Measurements from ENCODE around the gene SORBS2. TPM values are rescaled to one million over a fixed set of nuclear protein-coding genes. Genes with fewer than 3 reads are reported as not detected.

The SORBS2 gene
- total and polyA plus RNA-seq, 3 donors from 2014 or later = 20.2 to 47.7 (median 26.0) TPM

- Histone ChIP-seq H3K9me3 (no peaks in the 10 kb centered on the region), H3K27ac (peak overlapping the region; percentile 51 to 53), H3K36me3 (ENCODE audit: low read depth, missing control alignments) (no peaks in the 10 kb centered on the region), H3K4me3 (no peak overlapping the region), H3K4me1 (peaks cover 8% of the 10 kb centered on the region), H3K27me3 (no peaks in the 10 kb centered on the region)
- intact Hi-C loops (cut with DNase I; ENCODE audit: low total_unique reads) = no loop called here
- no peak for DNase-seq
- 55 to 66% methylated on average over 8 of the region's 8 CpGs for WGBS, 2 donors
- TF ChIP-seq CTCF (IDR thresholded peaks at IDR 0.05) (no peak), POLR2A (IDR thresholded peaks at IDR 0.05) (no peak)
These were observed 234.7 kb downstream of the SORBS2 start for GRCh38 chr4:185576962-185577950.

DNA sequence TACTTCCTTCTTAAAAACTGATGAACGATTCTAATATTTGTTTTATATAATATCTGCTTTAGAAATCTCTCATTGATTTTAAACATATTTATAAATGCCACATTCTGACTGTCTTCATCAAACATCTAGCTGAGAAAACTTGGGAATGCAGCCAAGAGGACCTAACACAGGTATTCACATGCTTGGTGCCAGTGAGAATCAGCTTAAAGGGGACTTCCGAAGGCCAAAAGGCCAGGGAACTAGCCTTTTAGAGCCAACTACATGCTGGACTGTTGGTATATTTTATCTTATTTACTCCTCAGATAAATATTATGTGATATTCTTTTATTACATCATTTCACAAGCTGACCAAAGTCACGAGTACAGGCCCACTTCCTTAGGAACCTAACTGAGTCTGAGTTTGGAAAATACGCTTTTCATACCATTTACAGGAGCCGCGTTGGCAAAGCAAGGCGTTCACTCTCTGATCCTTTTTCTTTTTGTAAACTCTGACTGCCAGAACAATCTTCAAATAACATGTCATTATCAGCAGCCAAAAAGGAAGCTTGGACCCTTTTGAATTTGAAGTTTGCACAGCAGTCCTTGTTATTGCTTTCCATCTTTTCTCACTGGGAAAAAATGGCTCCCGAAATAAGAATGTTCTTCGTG, 235.6 kb downstream of the SORBS2 start:
- WGBS, 2 donors = 72 to 83% methylated on average over 9 of the region's 9 CpGs
- H3K27me3 ChIP-seq = no peaks in the 10 kb centered on the region
- no peak overlapping the region for H3K4me3 ChIP-seq
- peaks cover 8% of the 10 kb centered on the region for H3K4me1 ChIP-seq
- H3K36me3 ChIP-seq (ENCODE audit: low read depth, missing control alignments) = no peaks in the 10 kb centered on the region
- TF ChIP-seq CTCF (IDR thresholded peaks at IDR 0.05) (no peak), POLR2A (IDR thresholded peaks at IDR 0.05) (no peak)
- no peak overlapping the region for H3K27ac ChIP-seq
- no peak for DNase-seq
- intact Hi-C loops (cut with DNase I; ENCODE audit: low total_unique reads) = no loop called here
- no peaks in the 10 kb centered on the region for H3K9me3 ChIP-seq

DNA sequence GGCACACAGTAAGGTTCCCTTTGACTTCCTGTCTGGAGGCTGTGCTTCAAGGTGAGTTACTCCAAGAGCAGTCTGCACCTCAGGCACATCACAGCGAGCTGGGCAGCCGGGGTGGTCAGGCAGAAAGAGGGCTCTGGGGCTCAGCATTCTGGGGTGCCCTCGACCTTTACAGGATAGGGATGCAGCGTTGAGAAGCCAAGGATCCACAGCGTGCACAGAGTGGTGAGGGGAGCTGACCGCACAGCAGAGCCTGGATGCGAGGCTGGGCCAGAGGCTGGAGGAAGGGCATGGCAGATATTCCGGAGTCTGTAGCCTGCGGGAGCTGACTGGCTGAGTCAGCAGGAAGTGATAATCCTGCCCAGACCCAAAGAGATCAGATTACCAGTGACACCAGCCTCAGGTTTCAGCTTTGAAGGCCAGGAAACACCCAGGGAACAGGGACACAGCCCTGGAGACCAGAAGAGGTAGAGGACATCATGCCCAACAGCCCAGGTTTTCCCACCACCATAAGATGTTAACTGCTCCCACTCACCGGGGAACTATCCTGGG, 238.3 kb downstream of the SORBS2 start:
- H3K4me1 ChIP-seq = peaks cover 8% of the 10 kb centered on the region
- intact Hi-C loops (cut with DNase I; ENCODE audit: low total_unique reads) = no loop called here

GRCh38 chr4:185570727-185571126, 241.3 kb downstream of the SORBS2 start:
- Histone ChIP-seq H3K27me3 (no peaks in the 10 kb centered on the region), H3K9me3 (no peaks in the 10 kb centered on the region), H3K36me3 (ENCODE audit: low read depth, missing control alignments) (no peaks in the 10 kb centered on the region), H3K4me3 (no peak overlapping the region), H3K27ac (no peak overlapping the region), H3K4me1 (peaks cover 20% of the 10 kb centered on the region)
- 85 to 90% methylated on average over 3 of the region's 3 CpGs for WGBS, 2 donors
- intact Hi-C loops (cut with DNase I; ENCODE audit: low total_unique reads) = no loop called here
- no peak for DNase-seq
- TF ChIP-seq POLR2A (IDR thresholded peaks at IDR 0.05) (no peak), CTCF (IDR thresholded peaks at IDR 0.05) (no peak)

More for the DNA sequence above, 238.3 kb downstream of the SORBS2 start:
- no peaks in the 10 kb centered on the region for H3K36me3 ChIP-seq (ENCODE audit: low read depth, missing control alignments)
- H3K4me3 ChIP-seq = no peak overlapping the region
- no peak for DNase-seq
- H3K27ac ChIP-seq = no peak overlapping the region
- WGBS, 2 donors = 58 to 78% methylated on average over 5 to 10 of the region's 10 CpGs
- H3K27me3 ChIP-seq = no peaks in the 10 kb centered on the region
- no peaks in the 10 kb centered on the region for H3K9me3 ChIP-seq
- no peak for TF ChIP-seq POLR2A (IDR thresholded peaks at IDR 0.05)
- TF ChIP-seq CTCF (IDR thresholded peaks at IDR 0.05) = no peak

Data from testis (tissue), 3 donors.